ENCODE data around the gene C3orf49.

Gene C3orf49

GRCh38 chr3:63814237-63814636 is 4.9 kb upstream of the C3orf49 start:
- DNase-seq (ENCODE audit: extremely low spot score): no peak
- TF ChIP-seq BHLHE40 (IDR thresholded peaks at IDR 0.05; ENCODE audit: borderline replicate concordance): no peak
- TF ChIP-seq TARDBP (IDR thresholded peaks at IDR 0.05): no peak
- no peak for TF ChIP-seq PKNOX1 (IDR thresholded peaks at IDR 0.05)
- TF ChIP-seq ELF4 (IDR thresholded peaks at IDR 0.05): no peak
- TF ChIP-seq HDGF (IDR thresholded peaks at IDR 0.05; ENCODE audit: borderline replicate concordance): no peak
- no peak for TF ChIP-seq LEF1 (IDR thresholded peaks at IDR 0.05; ENCODE audit: borderline replicate concordance)
- TF ChIP-seq FOXK2 (IDR thresholded peaks at IDR 0.05): no peak
- TF ChIP-seq CTBP1 (IDR thresholded peaks at IDR 0.05; ENCODE audit: borderline replicate concordance): no peak
- TF ChIP-seq ZNF384 (IDR thresholded peaks at IDR 0.05): no peak
- ChIA-PET CTCF (interaction anchor here (1.4 kb wide), 1 partner anchor 464 kb away, joined by 8 read pairs; no protein-coding TSS in a partner anchor), POLR2A (no interaction called here)

GRCh38 chr3:63817225-63817624 is 1.9 kb upstream of the C3orf49 start:
- no peak for TF ChIP-seq ZNF384 (IDR thresholded peaks at IDR 0.05)
- no peak for TF ChIP-seq TARDBP (IDR thresholded peaks at IDR 0.05)
- TF ChIP-seq FOXM1 (IDR thresholded peaks at IDR 0.05; ENCODE audit: borderline replicate concordance): no peak
- no peak for TF ChIP-seq NFRKB (IDR thresholded peaks at IDR 0.05)
- no peak for TF ChIP-seq SP1 (IDR thresholded peaks at IDR 0.05)
- TF ChIP-seq PKNOX1 (IDR thresholded peaks at IDR 0.05): no peak
- no peak for TF ChIP-seq CTBP1 (IDR thresholded peaks at IDR 0.05; ENCODE audit: borderline replicate concordance)
- no peak for TF ChIP-seq ELF4 (IDR thresholded peaks at IDR 0.05)
- TF ChIP-seq BHLHE40 (IDR thresholded peaks at IDR 0.05; ENCODE audit: borderline replicate concordance): no peak
- no peak for TF ChIP-seq HDGF (IDR thresholded peaks at IDR 0.05; ENCODE audit: borderline replicate concordance)
- no peak for TF ChIP-seq LEF1 (IDR thresholded peaks at IDR 0.05; ENCODE audit: borderline replicate concordance)
- TF ChIP-seq FOXA1 (IDR thresholded peaks at IDR 0.05): no peak
- no peak for TF ChIP-seq SUZ12 (IDR thresholded peaks at IDR 0.05)
- no peak for TF ChIP-seq FOXK2 (IDR thresholded peaks at IDR 0.05)
- no peak for TF ChIP-seq L3MBTL2 (conservative IDR thresholded peaks at IDR 0.05)
- no peak for DNase-seq (ENCODE audit: extremely low spot score)
- POLR2A ChIA-PET: no interaction called here
- CTCF ChIA-PET: interaction anchor here (2.7 to 2.9 kb wide), 2 partner anchors 467 to 473 kb away, joined by 16 to 17 read pairs; no protein-coding TSS in a partner anchor

GRCh38 chr3:63818282-63819150 is 583 bp upstream of the C3orf49 start:
- ChIA-PET CTCF (interaction anchor here (0.5 to 2.9 kb wide), 8 partner anchors 10 to 1154 kb away, joined by 3 to 17 read pairs (median 3); no protein-coding TSS in a partner anchor), POLR2A (no interaction called here)
- peak; percentile 60 for DNase-seq (ENCODE audit: extremely low spot score)
- TF ChIP-seq L3MBTL2 (conservative IDR thresholded peaks at IDR 0.05) (no peak), LEF1 (IDR thresholded peaks at IDR 0.05; ENCODE audit: borderline replicate concordance) (no peak), SP1 (IDR thresholded peaks at IDR 0.05) (no peak), CTBP1 (IDR thresholded peaks at IDR 0.05; ENCODE audit: borderline replicate concordance) (no peak), PKNOX1 (IDR thresholded peaks at IDR 0.05) (no peak), TARDBP (IDR thresholded peaks at IDR 0.05) (no peak), HDGF (IDR thresholded peaks at IDR 0.05; ENCODE audit: borderline replicate concordance) (no peak), FOXM1 (IDR thresholded peaks at IDR 0.05; ENCODE audit: borderline replicate concordance) (no peak), SUZ12 (IDR thresholded peaks at IDR 0.05) (no peak), BHLHE40 (IDR thresholded peaks at IDR 0.05; ENCODE audit: borderline replicate concordance) (no peak), ZNF384 (IDR thresholded peaks at IDR 0.05) (no peak), ELF4 (IDR thresholded peaks at IDR 0.05) (no peak), FOXA1 (IDR thresholded peaks at IDR 0.05) (no peak), ARNT (IDR thresholded peaks at IDR 0.05) (no peak), NFRKB (IDR thresholded peaks at IDR 0.05) (no peak), FOXK2 (IDR thresholded peaks at IDR 0.05) (no peak)

DNA sequence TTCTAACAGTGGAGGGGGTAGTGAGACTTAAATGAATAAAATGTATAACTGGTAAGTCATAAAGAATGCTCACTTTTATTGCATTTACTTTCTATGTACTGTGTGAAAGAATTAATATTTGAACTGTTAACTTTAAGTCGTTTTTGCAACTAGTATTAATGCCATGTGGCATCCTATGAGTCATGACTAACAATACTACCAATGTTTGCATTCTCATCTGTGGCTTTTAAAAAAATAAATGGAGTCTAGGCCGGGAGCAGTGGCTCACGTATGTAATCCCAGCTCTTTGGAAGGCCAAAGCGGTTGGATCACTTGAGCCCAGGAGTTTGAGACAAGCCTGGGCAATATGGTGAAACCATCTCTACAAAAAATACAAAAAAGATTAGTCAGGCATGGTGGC is 5.2 kb downstream of the C3orf49 start:
- TF ChIP-seq BHLHE40 (IDR thresholded peaks at IDR 0.05; ENCODE audit: borderline replicate concordance): no peak
- no peak for TF ChIP-seq PKNOX1 (IDR thresholded peaks at IDR 0.05)
- no peak for TF ChIP-seq ELF4 (IDR thresholded peaks at IDR 0.05)
- no peak for TF ChIP-seq ZNF384 (IDR thresholded peaks at IDR 0.05)
- TF ChIP-seq L3MBTL2 (conservative IDR thresholded peaks at IDR 0.05): no peak
- no peak for TF ChIP-seq FOXK2 (IDR thresholded peaks at IDR 0.05)
- TF ChIP-seq FOXA1 (IDR thresholded peaks at IDR 0.05): no peak
- no peak for TF ChIP-seq TARDBP (IDR thresholded peaks at IDR 0.05)
- TF ChIP-seq FOXM1 (IDR thresholded peaks at IDR 0.05; ENCODE audit: borderline replicate concordance): no peak
- no peak for TF ChIP-seq ARNT (IDR thresholded peaks at IDR 0.05)
- no peak for TF ChIP-seq LEF1 (IDR thresholded peaks at IDR 0.05; ENCODE audit: borderline replicate concordance)
- CTCF ChIA-PET: interaction anchor here (0.7 to 1.6 kb wide), 2 partner anchors 22 to 1698 kb away, joined by 3 to 4 read pairs; no protein-coding TSS in a partner anchor
- no peak for DNase-seq (ENCODE audit: extremely low spot score)
- POLR2A ChIA-PET: no interaction called here

GRCh38 chr3:63830526-63830925 is 11.4 kb downstream of the C3orf49 start:
- no peak for DNase-seq (ENCODE audit: extremely low spot score)
- ChIA-PET CTCF (no interaction called here), POLR2A (no interaction called here)

More at GRCh38 chr3:63830526-63830925, 11.4 kb downstream of the C3orf49 start:
- TF ChIP-seq FOXM1 (IDR thresholded peaks at IDR 0.05; ENCODE audit: borderline replicate concordance): no peak
- TF ChIP-seq ELF4 (IDR thresholded peaks at IDR 0.05): no peak
- TF ChIP-seq PKNOX1 (IDR thresholded peaks at IDR 0.05): no peak
- no peak for TF ChIP-seq FOXK2 (IDR thresholded peaks at IDR 0.05)
- no peak for TF ChIP-seq ARNT (IDR thresholded peaks at IDR 0.05)
- no peak for TF ChIP-seq LEF1 (IDR thresholded peaks at IDR 0.05; ENCODE audit: borderline replicate concordance)
- TF ChIP-seq L3MBTL2 (conservative IDR thresholded peaks at IDR 0.05): no peak
- no peak for TF ChIP-seq BHLHE40 (IDR thresholded peaks at IDR 0.05; ENCODE audit: borderline replicate concordance)
- TF ChIP-seq SUZ12 (IDR thresholded peaks at IDR 0.05): no peak
- no peak for TF ChIP-seq HDGF (IDR thresholded peaks at IDR 0.05; ENCODE audit: borderline replicate concordance)
- no peak for TF ChIP-seq CTBP1 (IDR thresholded peaks at IDR 0.05; ENCODE audit: borderline replicate concordance)
- TF ChIP-seq SP1 (IDR thresholded peaks at IDR 0.05): no peak
- no peak for TF ChIP-seq FOXA1 (IDR thresholded peaks at IDR 0.05)
